WTC11 (cell line): ENCODE results near the gene GAS6. TPM values are rescaled to one million over a fixed set of nuclear protein-coding genes. Genes with fewer than 3 reads are reported as not detected.

Source experiments
- ATAC-seq: fragments of 200-7000 bp; cut with Tn5 transposase; 2 replicates; pipeline ENCODE4 v1.10.0; 2021; ENCODE audit warnings: mild to moderate bottlenecking, moderate library complexity
- CTCF ChIA-PET: fragments of 300-600 bp; sonication (Branson Sonifier 250); formaldehyde crosslinking; loops from one replicate; lab custom pipeline; 2021; ENCODE audit warnings: antibody characterized with exemption; lab: Charles Lee
- POLR2A ChIA-PET: fragments of 350-600 bp; sonication (Branson Sonifier 250); formaldehyde crosslinking; loops from one replicate; lab custom pipeline; 2021; ENCODE audit warnings: antibody characterized with exemption; lab: Charles Lee
- DNase-seq: peaks from one replicate; pipeline ENCODE4 v3.0.0; 2021; ENCODE audit warnings: low spot score
- H3K27ac Mint-ChIP-seq: 2 replicates; pipeline ENCODE4 v1.8.0; 2021; ENCODE audit warnings: mixed read lengths
- H3K27me3 Mint-ChIP-seq: 2 replicates; pipeline ENCODE4 v1.8.0; 2021; ENCODE audit warnings: low read depth, mild to moderate bottlenecking, moderate library complexity, mixed read lengths
- H3K36me3 Mint-ChIP-seq: 2 replicates; pipeline ENCODE4 v1.8.0; 2021; ENCODE audit warnings: mixed read lengths
- H3K4me1 Mint-ChIP-seq: 2 replicates; pipeline ENCODE4 v1.8.0; 2022; ENCODE audit warnings: mixed read lengths
- H3K4me3 Mint-ChIP-seq: 2 replicates; pipeline ENCODE4 v1.8.0; 2021; ENCODE audit warnings: mild to moderate bottlenecking, moderate library complexity, mixed read lengths
- H3K9me3 Mint-ChIP-seq: 2 replicates; pipeline ENCODE4 v1.8.0; 2021; ENCODE audit warnings: mixed read lengths
- CTCF ChIP-seq: fragments of 200-600 bp; IDR thresholded peaks from 2 replicates; pipeline ENCODE4 v1.8.0; 2022; ENCODE audit warnings: antibody characterized with exemption
- ELF4 ChIP-seq: sonication (generic); formaldehyde crosslinking; IDR thresholded peaks from 2 replicates; pipeline ENCODE4 v1.8.1; 2022; ENCODE audit warnings: low read depth, mild to moderate bottlenecking, moderate library complexity, missing genetic modification reagents
- EMX1 ChIP-seq: fragments of 250-450 bp; sonication (Bioruptor Pico); IDR thresholded peaks from 2 replicates; pipeline ENCODE4 v1.8.0; 2021; ENCODE audit warnings: mild to moderate bottlenecking
- ESRRA ChIP-seq: sonication (generic); formaldehyde crosslinking; IDR thresholded peaks from 2 replicates; pipeline ENCODE4 v1.8.1; 2022; ENCODE audit warnings: mild to moderate bottlenecking, missing genetic modification reagents, borderline replicate concordance
- FOXK1 ChIP-seq: sonication (generic); formaldehyde crosslinking; IDR thresholded peaks from 2 replicates; pipeline ENCODE4 v1.8.0; 2022; ENCODE audit warnings: mild to moderate bottlenecking, moderate library complexity, missing genetic modification reagents
- FOXP1 ChIP-seq: sonication (generic); formaldehyde crosslinking; IDR thresholded peaks from 2 replicates; pipeline ENCODE4 v1.8.0; 2022; ENCODE audit warnings: missing genetic modification reagents, mild to moderate bottlenecking, moderate library complexity, borderline replicate concordance
- GABPB1 ChIP-seq: sonication (generic); formaldehyde crosslinking; IDR thresholded peaks from 2 replicates; pipeline ENCODE4 v1.8.1; 2023; ENCODE audit warnings: mild to moderate bottlenecking, missing genetic modification reagents
- GRHL2 ChIP-seq: fragments of 250-450 bp; sonication (Bioruptor Pico); IDR thresholded peaks from 2 replicates; pipeline ENCODE4 v1.8.0; 2022; ENCODE audit warnings: mild to moderate bottlenecking, moderate library complexity; ENCODE audit not compliant: insufficient replicate concordance, severe bottlenecking
- NFATC4 ChIP-seq: fragments of 250-450 bp; sonication (Bioruptor Pico); IDR thresholded peaks from 2 replicates; pipeline ENCODE4 v1.9.0; 2021; ENCODE audit warnings: mild to moderate bottlenecking
- OVOL2 ChIP-seq: fragments of 250-450 bp; sonication (Bioruptor Pico); IDR thresholded peaks from 2 replicates; pipeline ENCODE4 v1.9.0; 2021; ENCODE audit warnings: mild to moderate bottlenecking, borderline replicate concordance
- RORB ChIP-seq: fragments of 250-450 bp; sonication (Bioruptor Pico); IDR thresholded peaks from 2 replicates; pipeline ENCODE4 v1.9.0; 2021; ENCODE audit warnings: mild to moderate bottlenecking
- SOX15 ChIP-seq: fragments of 250-450 bp; sonication (Bioruptor Pico); IDR thresholded peaks from 2 replicates; pipeline ENCODE4 v1.9.0; 2021; ENCODE audit warnings: mild to moderate bottlenecking
- ZNF423 ChIP-seq: fragments of 250-450 bp; sonication (Bioruptor Pico); IDR thresholded peaks from 2 replicates; pipeline ENCODE4 v2.1.2; 2022; ENCODE audit warnings: mild to moderate bottlenecking, moderate library complexity
- ZNF671 ChIP-seq: fragments of 250-450 bp; sonication (Bioruptor Pico); IDR thresholded peaks from 2 replicates; pipeline ENCODE4 v1.8.0; 2021; ENCODE audit warnings: mild to moderate bottlenecking
- total RNA-seq: library from RNA; stranded (reverse); gene quantifications from 3 replicates; pipeline ENCODE4 v1.2.3, GENCODE V29; 2021
- TF ChIP-seq, protein P1 (sequence below): fragments of 250-450 bp; sonication (Bioruptor Pico); IDR thresholded peaks from 2 replicates; pipeline ENCODE4 v1.9.0; 2021; ENCODE audit warnings: mild to moderate bottlenecking
- TF ChIP-seq, protein P2 (sequence below): fragments of 250-450 bp; sonication (Bioruptor Pico); IDR thresholded peaks from 2 replicates; pipeline ENCODE4 v1.9.0; 2021; ENCODE audit warnings: mild to moderate bottlenecking
- TF ChIP-seq, protein P3 (sequence below): sonication (generic); formaldehyde crosslinking; IDR thresholded peaks from 2 replicates; pipeline ENCODE4 v1.8.1; 2022; ENCODE audit warnings: low read depth, mild to moderate bottlenecking, moderate library complexity, missing genetic modification reagents, borderline replicate concordance
- TF ChIP-seq, protein P4 (sequence below): sonication (generic); formaldehyde crosslinking; conservative IDR thresholded peaks from 2 replicates; pipeline ENCODE4 v1.8.1; 2023; ENCODE audit warnings: mild to moderate bottlenecking, low read depth, missing genetic modification reagents, moderate library complexity
- TF ChIP-seq, protein P5 (sequence below): sonication (generic); formaldehyde crosslinking; conservative IDR thresholded peaks from 2 replicates; pipeline ENCODE4 v1.8.1; 2022; ENCODE audit warnings: mild to moderate bottlenecking, missing genetic modification reagents
- TF ChIP-seq, protein P6 (sequence below): sonication (generic); formaldehyde crosslinking; IDR thresholded peaks from 2 replicates; pipeline ENCODE4 v1.8.1; 2022; ENCODE audit warnings: mild to moderate bottlenecking, missing genetic modification reagents, moderate library complexity, borderline replicate concordance

Gene GAS6
- total RNA-seq, 1 experiment from 2014 or later, result 29.4 TPM

DNA sequence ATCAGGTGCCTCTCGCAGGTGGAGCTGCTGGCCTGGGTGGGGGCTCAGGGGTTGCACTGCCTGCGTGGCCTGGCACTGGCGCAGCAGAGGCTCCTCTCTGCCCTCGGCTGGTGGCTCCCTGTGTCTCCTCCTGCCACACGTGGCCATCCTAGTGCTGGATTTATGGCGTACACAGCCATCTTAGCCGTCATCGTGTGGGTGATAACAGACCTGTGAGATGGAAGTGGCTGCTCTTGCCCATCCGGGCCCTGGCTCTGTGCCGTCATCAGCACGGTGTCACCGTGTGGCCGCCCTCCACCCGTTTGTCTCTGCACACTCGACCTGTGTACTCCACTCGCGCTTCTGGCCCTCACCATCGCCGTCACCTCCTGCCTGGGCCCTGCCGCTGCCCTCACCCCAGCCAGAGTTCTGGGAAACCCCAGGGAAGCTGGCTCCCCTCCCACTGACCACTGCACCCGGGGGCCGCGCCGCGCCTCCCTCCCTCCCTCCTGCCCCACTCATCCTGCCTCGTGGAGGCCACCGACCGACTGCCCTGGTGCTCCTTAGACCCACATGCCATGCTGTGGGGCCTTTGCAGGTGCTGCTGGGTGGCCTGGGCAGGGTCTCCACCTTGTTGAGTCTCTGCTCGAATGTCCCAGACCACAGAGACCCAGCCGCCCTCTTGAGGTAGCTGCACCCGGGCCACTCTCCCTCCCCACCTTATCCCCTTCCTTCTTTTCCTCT lies 75.3 kb downstream of the GAS6 start:
- ChIA-PET CTCF (no interaction called here), POLR2A (interaction anchor here (0.7 kb wide), 1 partner anchor 418 kb away, joined by 4 read pairs; no protein-coding TSS in a partner anchor)
- no peak overlapping the region for H3K4me3 Mint-ChIP-seq
- peaks cover 15% of the 10 kb centered on the region for H3K36me3 Mint-ChIP-seq
- no peak for TF ChIP-seq RORB (CRISPR knock-in tag)
- TF ChIP-seq, protein P1, sequence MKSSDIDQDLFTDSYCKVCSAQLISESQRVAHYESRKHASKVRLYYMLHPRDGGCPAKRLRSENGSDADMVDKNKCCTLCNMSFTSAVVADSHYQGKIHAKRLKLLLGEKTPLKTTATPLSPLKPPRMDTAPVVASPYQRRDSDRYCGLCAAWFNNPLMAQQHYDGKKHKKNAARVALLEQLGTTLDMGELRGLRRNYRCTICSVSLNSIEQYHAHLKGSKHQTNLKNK (CRISPR knock-in tag), result no peak
- TF ChIP-seq SOX15, result no peak
- peak; percentile 17; the same call in 1 of the 2 replicates for TF ChIP-seq FOXP1 (CRISPR knock-in tag)
- TF ChIP-seq, protein P2, sequence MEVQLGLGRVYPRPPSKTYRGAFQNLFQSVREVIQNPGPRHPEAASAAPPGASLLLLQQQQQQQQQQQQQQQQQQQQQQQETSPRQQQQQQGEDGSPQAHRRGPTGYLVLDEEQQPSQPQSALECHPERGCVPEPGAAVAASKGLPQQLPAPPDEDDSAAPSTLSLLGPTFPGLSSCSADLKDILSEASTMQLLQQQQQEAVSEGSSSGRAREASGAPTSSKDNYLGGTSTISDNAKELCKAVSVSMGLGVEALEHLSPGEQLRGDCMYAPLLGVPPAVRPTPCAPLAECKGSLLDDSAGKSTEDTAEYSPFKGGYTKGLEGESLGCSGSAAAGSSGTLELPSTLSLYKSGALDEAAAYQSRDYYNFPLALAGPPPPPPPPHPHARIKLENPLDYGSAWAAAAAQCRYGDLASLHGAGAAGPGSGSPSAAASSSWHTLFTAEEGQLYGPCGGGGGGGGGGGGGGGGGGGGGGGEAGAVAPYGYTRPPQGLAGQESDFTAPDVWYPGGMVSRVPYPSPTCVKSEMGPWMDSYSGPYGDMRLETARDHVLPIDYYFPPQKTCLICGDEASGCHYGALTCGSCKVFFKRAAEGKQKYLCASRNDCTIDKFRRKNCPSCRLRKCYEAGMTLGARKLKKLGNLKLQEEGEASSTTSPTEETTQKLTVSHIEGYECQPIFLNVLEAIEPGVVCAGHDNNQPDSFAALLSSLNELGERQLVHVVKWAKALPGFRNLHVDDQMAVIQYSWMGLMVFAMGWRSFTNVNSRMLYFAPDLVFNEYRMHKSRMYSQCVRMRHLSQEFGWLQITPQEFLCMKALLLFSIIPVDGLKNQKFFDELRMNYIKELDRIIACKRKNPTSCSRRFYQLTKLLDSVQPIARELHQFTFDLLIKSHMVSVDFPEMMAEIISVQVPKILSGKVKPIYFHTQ (CRISPR knock-in tag), result no peak
- peaks cover 2% of the 10 kb centered on the region for H3K27me3 Mint-ChIP-seq
- ATAC-seq (no peak), DNase-seq (no peak)
- H3K9me3 Mint-ChIP-seq, result no peaks in the 10 kb centered on the region; the same call in none of the 2 replicates
- H3K4me1 Mint-ChIP-seq, result 0 out of 2 replicates have a peak, but pooled peaks cover 2% of the 10 kb centered on the region
- no peak overlapping the region for H3K27ac Mint-ChIP-seq

DNA sequence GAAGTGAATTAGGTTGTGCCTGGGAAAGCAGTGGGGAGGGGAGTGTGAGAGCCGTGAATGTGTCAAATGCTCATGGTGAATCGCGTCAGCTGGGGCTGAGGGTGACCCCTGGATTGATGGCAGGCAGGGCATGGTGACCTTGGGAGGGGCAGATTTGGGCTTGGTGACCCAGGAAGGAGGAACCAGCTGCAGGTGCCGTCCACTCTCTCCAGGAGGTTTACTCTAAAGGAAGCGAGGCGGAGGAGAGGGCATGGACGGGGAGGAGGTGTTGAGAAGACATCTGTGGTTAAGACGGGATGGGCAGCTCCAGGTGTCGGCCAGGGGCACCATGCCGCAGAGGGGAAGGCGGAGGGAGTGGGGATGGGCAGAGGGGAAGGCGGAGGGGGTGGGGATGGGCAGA lies 76.2 kb downstream of the GAS6 start:
- no peak overlapping the region for H3K27ac Mint-ChIP-seq

More for the DNA sequence above, 76.2 kb downstream of the GAS6 start:
- ChIA-PET POLR2A (no interaction called here), CTCF (interaction anchor here (0.7 kb wide), 1 partner anchor 15 kb away, joined by 4 read pairs; no protein-coding TSS in a partner anchor)
- no peak for DNase-seq
- ATAC-seq, result no peak
- peaks cover 20% of the 10 kb centered on the region for H3K36me3 Mint-ChIP-seq
- TF ChIP-seq FOXK1 (no peak), ESRRA (CRISPR knock-in tag) (no peak), ZNF671 (no peak), ZNF423 (no peak), EMX1 (no peak), NFATC4 (CRISPR knock-in tag) (no peak), ELF4 (no peak), RORB (CRISPR knock-in tag) (no peak), GRHL2 (CRISPR knock-in tag) (no peak), GABPB1 (CRISPR knock-in tag) (no peak), OVOL2 (CRISPR knock-in tag) (no peak), CTCF (no peak)
- TF ChIP-seq, protein P3, sequence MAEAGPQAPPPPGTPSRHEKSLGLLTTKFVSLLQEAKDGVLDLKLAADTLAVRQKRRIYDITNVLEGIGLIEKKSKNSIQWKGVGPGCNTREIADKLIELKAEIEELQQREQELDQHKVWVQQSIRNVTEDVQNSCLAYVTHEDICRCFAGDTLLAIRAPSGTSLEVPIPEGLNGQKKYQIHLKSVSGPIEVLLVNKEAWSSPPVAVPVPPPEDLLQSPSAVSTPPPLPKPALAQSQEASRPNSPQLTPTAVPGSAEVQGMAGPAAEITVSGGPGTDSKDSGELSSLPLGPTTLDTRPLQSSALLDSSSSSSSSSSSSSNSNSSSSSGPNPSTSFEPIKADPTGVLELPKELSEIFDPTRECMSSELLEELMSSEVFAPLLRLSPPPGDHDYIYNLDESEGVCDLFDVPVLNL (CRISPR knock-in tag), result no peak
- TF ChIP-seq, protein P4, sequence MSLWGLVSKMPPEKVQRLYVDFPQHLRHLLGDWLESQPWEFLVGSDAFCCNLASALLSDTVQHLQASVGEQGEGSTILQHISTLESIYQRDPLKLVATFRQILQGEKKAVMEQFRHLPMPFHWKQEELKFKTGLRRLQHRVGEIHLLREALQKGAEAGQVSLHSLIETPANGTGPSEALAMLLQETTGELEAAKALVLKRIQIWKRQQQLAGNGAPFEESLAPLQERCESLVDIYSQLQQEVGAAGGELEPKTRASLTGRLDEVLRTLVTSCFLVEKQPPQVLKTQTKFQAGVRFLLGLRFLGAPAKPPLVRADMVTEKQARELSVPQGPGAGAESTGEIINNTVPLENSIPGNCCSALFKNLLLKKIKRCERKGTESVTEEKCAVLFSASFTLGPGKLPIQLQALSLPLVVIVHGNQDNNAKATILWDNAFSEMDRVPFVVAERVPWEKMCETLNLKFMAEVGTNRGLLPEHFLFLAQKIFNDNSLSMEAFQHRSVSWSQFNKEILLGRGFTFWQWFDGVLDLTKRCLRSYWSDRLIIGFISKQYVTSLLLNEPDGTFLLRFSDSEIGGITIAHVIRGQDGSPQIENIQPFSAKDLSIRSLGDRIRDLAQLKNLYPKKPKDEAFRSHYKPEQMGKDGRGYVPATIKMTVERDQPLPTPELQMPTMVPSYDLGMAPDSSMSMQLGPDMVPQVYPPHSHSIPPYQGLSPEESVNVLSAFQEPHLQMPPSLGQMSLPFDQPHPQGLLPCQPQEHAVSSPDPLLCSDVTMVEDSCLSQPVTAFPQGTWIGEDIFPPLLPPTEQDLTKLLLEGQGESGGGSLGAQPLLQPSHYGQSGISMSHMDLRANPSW (CRISPR knock-in tag), result no peak
- TF ChIP-seq, protein P5, sequence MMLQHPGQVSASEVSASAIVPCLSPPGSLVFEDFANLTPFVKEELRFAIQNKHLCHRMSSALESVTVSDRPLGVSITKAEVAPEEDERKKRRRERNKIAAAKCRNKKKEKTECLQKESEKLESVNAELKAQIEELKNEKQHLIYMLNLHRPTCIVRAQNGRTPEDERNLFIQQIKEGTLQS (CRISPR knock-in tag), result no peak
- TF ChIP-seq, protein P6, sequence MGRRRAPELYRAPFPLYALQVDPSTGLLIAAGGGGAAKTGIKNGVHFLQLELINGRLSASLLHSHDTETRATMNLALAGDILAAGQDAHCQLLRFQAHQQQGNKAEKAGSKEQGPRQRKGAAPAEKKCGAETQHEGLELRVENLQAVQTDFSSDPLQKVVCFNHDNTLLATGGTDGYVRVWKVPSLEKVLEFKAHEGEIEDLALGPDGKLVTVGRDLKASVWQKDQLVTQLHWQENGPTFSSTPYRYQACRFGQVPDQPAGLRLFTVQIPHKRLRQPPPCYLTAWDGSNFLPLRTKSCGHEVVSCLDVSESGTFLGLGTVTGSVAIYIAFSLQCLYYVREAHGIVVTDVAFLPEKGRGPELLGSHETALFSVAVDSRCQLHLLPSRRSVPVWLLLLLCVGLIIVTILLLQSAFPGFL (CRISPR knock-in tag), result no peak
- H3K4me3 Mint-ChIP-seq, result no peak overlapping the region
- peaks cover 9% of the 10 kb centered on the region for H3K4me1 Mint-ChIP-seq
- H3K9me3 Mint-ChIP-seq, result no peaks in the 10 kb centered on the region; the same call in none of the 2 replicates
- peaks cover 5% of the 10 kb centered on the region for H3K27me3 Mint-ChIP-seq
